PC-3 (cell line): ENCODE measurements around the gene MARCHF3. TPM values are rescaled to one million over a fixed set of nuclear protein-coding genes. Genes with fewer than 3 reads are reported as not detected.
A peak's percentile ranks its signal among the peaks of the same experiment; 100 is the strongest.

Experiments
- ATAC-seq: fragments of 200-7000 bp; cut with Tn5 transposase; 2 replicates; pipeline ENCODE4 v1.9.1; 2020; ENCODE audit warnings: mild to moderate bottlenecking, moderate library complexity
- BruUV-seq: library from RNA; stranded (reverse); fragments of 400-500 nt; replicated peaks from 2 replicates; lab custom pipeline; 2021; lab: Mats Ljungman, UMichigan
- CTCF ChIA-PET: fragments of 300-600 bp; sonication (Branson Sonifier 250); formaldehyde crosslinking; loops from one replicate; lab custom pipeline; 2022; ENCODE audit warnings: antibody characterized with exemption; lab: Charles Lee
- POLR2A ChIA-PET: fragments of 300-600 bp; sonication (Branson Sonifier 250); formaldehyde crosslinking; loops from one replicate; lab custom pipeline; 2022; ENCODE audit warnings: antibody characterized with exemption; ENCODE audit not compliant: unreplicated experiment; lab: Charles Lee
- DNase-seq: peaks from one replicate; pipeline ENCODE4 v3.0.0-alpha.2; 2015
- H2AFZ ChIP-seq: fragments of 300-600 bp; sonication (generic); 2 replicates; pipeline ENCODE4 v1.6.0; 2016; ENCODE audit warnings: antibody characterized with exemption, low read length
- H3F3A ChIP-seq: fragments of 300-600 bp; sonication (generic); one replicate; pipeline ENCODE4 v1.6.0; 2017; ENCODE audit warnings: antibody characterized with exemption, low read length, control low read depth, mild to moderate bottlenecking; ENCODE audit not compliant: unreplicated experiment
- H3K27ac ChIP-seq: fragments of 300-600 bp; sonication (generic); 2 replicates; pipeline ENCODE4 v1.5.1; 2016; ENCODE audit warnings: mild to moderate bottlenecking, low read length
- H3K27me3 ChIP-seq: fragments of 300-600 bp; sonication (generic); 2 replicates; pipeline ENCODE4 v1.6.1; 2016; ENCODE audit warnings: low read length, mixed read lengths
- H3K36me3 ChIP-seq: fragments of 300-600 bp; sonication (generic); 2 replicates; pipeline ENCODE4 v1.6.1; 2016; ENCODE audit warnings: low read depth, mixed run types, low read length, mixed read lengths
- H3K4me1 ChIP-seq: fragments of 300-600 bp; sonication (generic); 2 replicates; pipeline ENCODE4 v1.5.1; 2016; ENCODE audit warnings: low read length; ENCODE audit not compliant: insufficient read depth
- H3K4me2 ChIP-seq: fragments of 300-600 bp; sonication (generic); 2 replicates; pipeline ENCODE4 v1.6.0; 2016; ENCODE audit warnings: low read length
- H3K4me3 ChIP-seq: fragments of 300-600 bp; sonication (generic); 2 replicates; pipeline ENCODE4 v1.5.1; 2016; ENCODE audit warnings: mild to moderate bottlenecking, low read length, mixed read lengths
- H3K79me2 ChIP-seq: fragments of 300-600 bp; sonication (generic); 2 replicates; pipeline ENCODE4 v1.6.1; 2017; ENCODE audit warnings: low read length, mixed read lengths
- H3K9ac ChIP-seq: fragments of 300-600 bp; sonication (generic); 2 replicates; pipeline ENCODE4 v1.6.0; 2016; ENCODE audit warnings: mild to moderate bottlenecking, low read length
- H3K9me2 ChIP-seq: fragments of 300-600 bp; sonication (generic); replicated peaks from 2 replicates; pipeline ENCODE4 v1.6.1; 2016; ENCODE audit warnings: mixed run types, low read length, mixed read lengths
- H3K9me3 ChIP-seq: fragments of 300-600 bp; sonication (generic); 2 replicates; pipeline ENCODE4 v1.6.1; 2016; ENCODE audit warnings: low read length, mixed read lengths
- H4K20me1 ChIP-seq: fragments of 300-600 bp; sonication (generic); 2 replicates; pipeline ENCODE4 v1.6.1; 2016; ENCODE audit warnings: low read length, mixed read lengths
- CTCF ChIP-seq: fragments of 300-600 bp; sonication (generic); conservative IDR thresholded peaks from 2 replicates; pipeline ENCODE4 v1.5.1; 2017; ENCODE audit warnings: antibody characterized with exemption, low read depth, mild to moderate bottlenecking, low read length
- EZH2 ChIP-seq: fragments of 300-600 bp; sonication (generic); IDR thresholded peaks from one replicate; pipeline ENCODE4 v1.6.1; 2017; ENCODE audit warnings: antibody characterized with exemption, mild to moderate bottlenecking, low read length; ENCODE audit not compliant: unreplicated experiment
- EZH2phosphoT487 ChIP-seq: fragments of 300-600 bp; sonication (generic); IDR thresholded peaks from 2 replicates; pipeline ENCODE4 v1.6.1; 2018; ENCODE audit warnings: mild to moderate bottlenecking, antibody characterized with exemption, low read length, borderline replicate concordance
- intact Hi-C: fragments of 100-400 bp; cut with micrococcal nuclease; formaldehyde crosslinking; loops from 2 replicates; pipeline ENCODE4 v1.9.0; 2023
- total RNA-seq: library from RNA; depleted of rRNA; stranded (reverse); fragments of >200 nt; gene quantifications from 2 replicates; pipeline ENCODE4 v1.2.3, GENCODE V29; 2014

Gene MARCHF3
- total RNA-seq, 1 experiment from 2014 or later, result 2.5 TPM

- Histone ChIP-seq H3K9me3 (no peaks in the 10 kb centered on the region), H2AFZ (no peak overlapping the region), H3K4me1 (peaks cover 17% of the 10 kb centered on the region), H3K36me3 (no peaks in the 10 kb centered on the region), H4K20me1 (peaks cover 9% of the 10 kb centered on the region; the same call in 1 of the 2 replicates), H3F3A (no peaks in the 10 kb centered on the region), H3K27ac (no peak overlapping the region), H3K9ac (no peak overlapping the region), H3K27me3 (no peaks in the 10 kb centered on the region), H3K9me2 (no peaks in the 10 kb centered on the region), H3K4me3 (no peak overlapping the region), H3K79me2 (no peaks in the 10 kb centered on the region), H3K4me2 (peak overlapping the region; percentile 29)
- ChIA-PET CTCF (no interaction called here), POLR2A (no interaction called here)
- BruUV-seq, result no TSS peak
- ATAC-seq (peak; percentile 91), DNase-seq (peak; percentile 94)
- intact Hi-C loops, result loop anchor here (1.0 kb wide), 1 partner anchor 34 kb away; no protein-coding TSS in a partner anchor
- TF ChIP-seq EZH2 (no peak), EZH2phosphoT487 (no peak), CTCF (no peak)
Measured at GRCh38 chr5:126884269-126884819, 146.0 kb downstream of the MARCHF3 start.

GRCh38 chr5:126883564-126884245, 146.7 kb downstream of the MARCHF3 start:
- peak overlapping the region; percentile 29 for H3K4me2 ChIP-seq
- ATAC-seq, result peak; percentile 52
- CTCF ChIA-PET, result no interaction called here

More at GRCh38 chr5:126883564-126884245, 146.7 kb downstream of the MARCHF3 start:
- POLR2A ChIA-PET, result no interaction called here
- DNase-seq, result no peak
- Histone ChIP-seq H3K4me1 (peaks cover 17% of the 10 kb centered on the region), H3K79me2 (no peaks in the 10 kb centered on the region), H3F3A (no peaks in the 10 kb centered on the region), H2AFZ (no peak overlapping the region), H3K9ac (no peak overlapping the region), H3K9me2 (no peaks in the 10 kb centered on the region), H3K4me3 (no peak overlapping the region), H3K27me3 (no peaks in the 10 kb centered on the region), H3K27ac (no peak overlapping the region), H3K36me3 (no peaks in the 10 kb centered on the region), H4K20me1 (peaks cover 9% of the 10 kb centered on the region; the same call in 1 of the 2 replicates), H3K9me3 (no peaks in the 10 kb centered on the region)
- BruUV-seq, result no TSS peak
- TF ChIP-seq EZH2 (no peak), CTCF (no peak), EZH2phosphoT487 (no peak)
- intact Hi-C loops, result loop anchor here (1.0 kb wide), 1 partner anchor 35 kb away; no protein-coding TSS in a partner anchor
